ENCODE results near the gene MMD. TPM values are rescaled to one million over a fixed set of nuclear protein-coding genes. Genes with fewer than 3 reads are reported as not detected.

MMD gene
- total RNA-seq, 1 experiment from 2014 or later: 40.8 TPM

DNA sequence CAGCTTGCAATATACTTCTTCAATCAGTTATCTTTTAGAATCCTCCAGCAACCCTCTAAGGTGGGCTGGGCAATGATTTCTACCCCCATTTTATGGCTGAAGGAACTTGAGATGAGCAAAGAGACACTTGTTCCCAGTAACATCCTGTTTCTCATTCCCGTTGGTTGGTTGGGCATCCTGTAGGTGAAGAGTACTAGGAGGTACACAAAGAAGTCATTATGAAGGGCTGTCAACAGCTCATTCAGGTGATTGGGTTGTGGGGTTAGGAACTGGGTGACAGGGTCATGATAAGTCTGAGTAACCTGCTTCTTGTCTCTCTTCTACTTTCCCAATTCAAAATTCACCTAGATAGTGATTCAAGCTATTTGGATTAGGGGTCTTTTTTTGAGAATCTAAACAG lies 76.5 kb downstream of the MMD start:
- Mint-ChIP-seq H3K27ac (no peak overlapping the region), H3K9me3 (peaks cover 13% of the 10 kb centered on the region), H3K27me3 (ENCODE audit: low read depth) (no peaks in the 10 kb centered on the region), H3K36me3 (peaks cover 7% of the 10 kb centered on the region), H3K4me3 (no peak overlapping the region), H3K4me1 (peaks cover 16% of the 10 kb centered on the region)
- DNase-seq (ENCODE audit: low spot score): no peak
- ChIA-PET CTCF (interaction anchor here (1.6 kb wide), 1 partner anchor 12 kb away, joined by 5 read pairs; no protein-coding TSS in a partner anchor), POLR2A (no interaction called here)
- no peak for TF ChIP-seq MXD4 (CRISPR knock-in tag; IDR thresholded peaks at IDR 0.05; ENCODE audit: borderline replicate concordance)
- no peak for TF ChIP-seq MYBL2 (CRISPR knock-in tag; IDR thresholded peaks at IDR 0.05)
- TF ChIP-seq, protein P1, sequence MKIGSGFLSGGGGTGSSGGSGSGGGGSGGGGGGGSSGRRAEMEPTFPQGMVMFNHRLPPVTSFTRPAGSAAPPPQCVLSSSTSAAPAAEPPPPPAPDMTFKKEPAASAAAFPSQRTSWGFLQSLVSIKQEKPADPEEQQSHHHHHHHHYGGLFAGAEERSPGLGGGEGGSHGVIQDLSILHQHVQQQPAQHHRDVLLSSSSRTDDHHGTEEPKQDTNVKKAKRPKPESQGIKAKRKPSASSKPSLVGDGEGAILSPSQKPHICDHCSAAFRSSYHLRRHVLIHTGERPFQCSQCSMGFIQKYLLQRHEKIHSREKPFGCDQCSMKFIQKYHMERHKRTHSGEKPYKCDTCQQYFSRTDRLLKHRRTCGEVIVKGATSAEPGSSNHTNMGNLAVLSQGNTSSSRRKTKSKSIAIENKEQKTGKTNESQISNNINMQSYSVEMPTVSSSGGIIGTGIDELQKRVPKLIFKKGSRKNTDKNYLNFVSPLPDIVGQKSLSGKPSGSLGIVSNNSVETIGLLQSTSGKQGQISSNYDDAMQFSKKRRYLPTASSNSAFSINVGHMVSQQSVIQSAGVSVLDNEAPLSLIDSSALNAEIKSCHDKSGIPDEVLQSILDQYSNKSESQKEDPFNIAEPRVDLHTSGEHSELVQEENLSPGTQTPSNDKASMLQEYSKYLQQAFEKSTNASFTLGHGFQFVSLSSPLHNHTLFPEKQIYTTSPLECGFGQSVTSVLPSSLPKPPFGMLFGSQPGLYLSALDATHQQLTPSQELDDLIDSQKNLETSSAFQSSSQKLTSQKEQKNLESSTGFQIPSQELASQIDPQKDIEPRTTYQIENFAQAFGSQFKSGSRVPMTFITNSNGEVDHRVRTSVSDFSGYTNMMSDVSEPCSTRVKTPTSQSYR (CRISPR knock-in tag; IDR thresholded peaks at IDR 0.05): no peak
- no peak for TF ChIP-seq NFE2L1 (CRISPR knock-in tag; IDR thresholded peaks at IDR 0.05)
- TF ChIP-seq CDX4 (CRISPR knock-in tag; IDR thresholded peaks at IDR 0.05; ENCODE audit: borderline replicate concordance): no peak
- TF ChIP-seq ZNF671 (CRISPR knock-in tag; IDR thresholded peaks at IDR 0.05): no peak
- no peak for TF ChIP-seq ZNF425 (CRISPR knock-in tag; conservative IDR thresholded peaks at IDR 0.05)
- TF ChIP-seq USF2 (CRISPR knock-in tag; IDR thresholded peaks at IDR 0.05): no peak
- TF ChIP-seq HMGA2 (CRISPR knock-in tag; IDR thresholded peaks at IDR 0.05): no peak
- TF ChIP-seq ERG (CRISPR knock-in tag; IDR thresholded peaks at IDR 0.05): no peak
- no peak for TF ChIP-seq ZNF396 (CRISPR knock-in tag; IDR thresholded peaks at IDR 0.05; ENCODE audit: borderline replicate concordance)
- no peak for TF ChIP-seq ZNF317 (CRISPR knock-in tag; IDR thresholded peaks at IDR 0.05; ENCODE audit: borderline replicate concordance, low read depth)
- no peak for TF ChIP-seq SP1 (CRISPR knock-in tag; conservative IDR thresholded peaks at IDR 0.05)
- TF ChIP-seq GTF2I (CRISPR knock-in tag; conservative IDR thresholded peaks at IDR 0.05): no peak
- TF ChIP-seq ZNF423 (CRISPR knock-in tag; IDR thresholded peaks at IDR 0.05): no peak
- no peak for TF ChIP-seq ESRRA (CRISPR knock-in tag; IDR thresholded peaks at IDR 0.05; ENCODE audit: borderline replicate concordance)
- no peak for ATAC-seq

DNA sequence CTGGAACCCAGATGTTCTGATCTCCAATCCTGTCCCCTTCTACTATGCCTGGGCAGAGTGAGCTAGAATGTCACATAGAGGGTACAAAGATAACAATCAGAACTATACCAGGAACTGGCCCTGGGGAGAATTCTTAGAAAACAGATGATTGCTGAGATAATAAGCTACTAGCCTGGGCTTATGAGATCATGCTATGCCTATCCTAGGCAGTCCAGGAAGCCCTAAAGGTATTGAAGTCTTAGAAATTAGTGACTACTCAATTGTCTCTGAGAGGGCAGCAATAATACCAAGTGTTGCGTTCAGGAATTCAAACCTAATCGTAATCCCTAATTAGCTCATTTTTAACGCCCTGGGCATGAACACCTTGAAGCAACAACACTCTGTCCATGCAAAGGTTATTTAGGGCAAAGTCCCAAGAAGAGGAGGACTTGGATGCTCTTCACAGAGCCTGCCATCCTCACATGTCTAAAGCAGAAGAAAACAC lies 77.1 kb downstream of the MMD start:
- CTCF ChIA-PET: interaction anchor here (1.6 kb wide), 1 partner anchor 12 kb away, joined by 5 read pairs; no protein-coding TSS in a partner anchor
- TF ChIP-seq, protein P2, sequence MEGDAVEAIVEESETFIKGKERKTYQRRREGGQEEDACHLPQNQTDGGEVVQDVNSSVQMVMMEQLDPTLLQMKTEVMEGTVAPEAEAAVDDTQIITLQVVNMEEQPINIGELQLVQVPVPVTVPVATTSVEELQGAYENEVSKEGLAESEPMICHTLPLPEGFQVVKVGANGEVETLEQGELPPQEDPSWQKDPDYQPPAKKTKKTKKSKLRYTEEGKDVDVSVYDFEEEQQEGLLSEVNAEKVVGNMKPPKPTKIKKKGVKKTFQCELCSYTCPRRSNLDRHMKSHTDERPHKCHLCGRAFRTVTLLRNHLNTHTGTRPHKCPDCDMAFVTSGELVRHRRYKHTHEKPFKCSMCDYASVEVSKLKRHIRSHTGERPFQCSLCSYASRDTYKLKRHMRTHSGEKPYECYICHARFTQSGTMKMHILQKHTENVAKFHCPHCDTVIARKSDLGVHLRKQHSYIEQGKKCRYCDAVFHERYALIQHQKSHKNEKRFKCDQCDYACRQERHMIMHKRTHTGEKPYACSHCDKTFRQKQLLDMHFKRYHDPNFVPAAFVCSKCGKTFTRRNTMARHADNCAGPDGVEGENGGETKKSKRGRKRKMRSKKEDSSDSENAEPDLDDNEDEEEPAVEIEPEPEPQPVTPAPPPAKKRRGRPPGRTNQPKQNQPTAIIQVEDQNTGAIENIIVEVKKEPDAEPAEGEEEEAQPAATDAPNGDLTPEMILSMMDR (IDR thresholded peaks at IDR 0.05): no peak
- TF ChIP-seq, protein P3, sequence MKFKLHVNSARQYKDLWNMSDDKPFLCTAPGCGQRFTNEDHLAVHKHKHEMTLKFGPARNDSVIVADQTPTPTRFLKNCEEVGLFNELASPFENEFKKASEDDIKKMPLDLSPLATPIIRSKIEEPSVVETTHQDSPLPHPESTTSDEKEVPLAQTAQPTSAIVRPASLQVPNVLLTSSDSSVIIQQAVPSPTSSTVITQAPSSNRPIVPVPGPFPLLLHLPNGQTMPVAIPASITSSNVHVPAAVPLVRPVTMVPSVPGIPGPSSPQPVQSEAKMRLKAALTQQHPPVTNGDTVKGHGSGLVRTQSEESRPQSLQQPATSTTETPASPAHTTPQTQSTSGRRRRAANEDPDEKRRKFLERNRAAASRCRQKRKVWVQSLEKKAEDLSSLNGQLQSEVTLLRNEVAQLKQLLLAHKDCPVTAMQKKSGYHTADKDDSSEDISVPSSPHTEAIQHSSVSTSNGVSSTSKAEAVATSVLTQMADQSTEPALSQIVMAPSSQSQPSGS (CRISPR knock-in tag; IDR thresholded peaks at IDR 0.05; ENCODE audit: borderline replicate concordance, low read depth): no peak
- no peak for TF ChIP-seq NFE2L1 (CRISPR knock-in tag; IDR thresholded peaks at IDR 0.05)
- no peak for TF ChIP-seq EMX1 (CRISPR knock-in tag; IDR thresholded peaks at IDR 0.05)
- no peak for TF ChIP-seq FOXP1 (CRISPR knock-in tag; IDR thresholded peaks at IDR 0.05; ENCODE audit: borderline replicate concordance)
- TF ChIP-seq ZNF671 (CRISPR knock-in tag; IDR thresholded peaks at IDR 0.05): no peak
- no peak for TF ChIP-seq KAT7 (CRISPR knock-in tag; IDR thresholded peaks at IDR 0.05; ENCODE audit: borderline replicate concordance)
- TF ChIP-seq PREB (CRISPR knock-in tag; IDR thresholded peaks at IDR 0.05; ENCODE audit: borderline replicate concordance): no peak
- no peak for TF ChIP-seq ESRRA (CRISPR knock-in tag; IDR thresholded peaks at IDR 0.05; ENCODE audit: borderline replicate concordance)
- Mint-ChIP-seq H3K36me3 (peaks cover 7% of the 10 kb centered on the region), H3K4me1 (peaks cover 11% of the 10 kb centered on the region), H3K4me3 (no peak overlapping the region), H3K27ac (no peak overlapping the region), H3K27me3 (ENCODE audit: low read depth) (no peaks in the 10 kb centered on the region), H3K9me3 (peaks cover 13% of the 10 kb centered on the region)
- DNase-seq (ENCODE audit: low spot score) (no peak), ATAC-seq (no peak)
- POLR2A ChIA-PET: no interaction called here
